Effector memory CD4-positive, alpha-beta T cell (primary cell): Measurements from ENCODE around the gene SPATA3.
A peak's percentile ranks its signal among the peaks of the same experiment; 100 is the strongest.

Experiments
- DNase-seq, 3 donors: peaks; one replicate each; pipeline ENCODE4 v3.0.0-alpha.2; 2020
- H3K27ac ChIP-seq: 2 replicates; pipeline ENCODE4 v1.7.0; 2013; ENCODE audit warnings: mild to moderate bottlenecking, low read length, moderate library complexity; ENCODE audit not compliant: insufficient read depth, poor library complexity, severe bottlenecking
- H3K27me3 ChIP-seq: replicated peaks from 2 replicates; pipeline ENCODE4 v1.7.0; 2013; ENCODE audit warnings: mild to moderate bottlenecking, low read length; ENCODE audit not compliant: insufficient read depth, control insufficient read depth, poor library complexity, severe bottlenecking
- H3K36me3 ChIP-seq: 2 replicates; pipeline ENCODE4 v1.7.0; 2013; ENCODE audit warnings: mild to moderate bottlenecking, low read length, moderate library complexity; ENCODE audit not compliant: control insufficient read depth, insufficient read depth
- H3K4me1 ChIP-seq: 2 replicates; pipeline ENCODE4 v1.7.0; 2013; ENCODE audit warnings: low read length, mild to moderate bottlenecking; ENCODE audit not compliant: control insufficient read depth, insufficient read depth, poor library complexity, severe bottlenecking
- H3K4me3 ChIP-seq: 2 replicates; pipeline ENCODE4 v1.7.0; 2013; ENCODE audit warnings: low read length, low read depth, mild to moderate bottlenecking; ENCODE audit not compliant: insufficient read depth, poor library complexity, severe bottlenecking
- H3K9me3 ChIP-seq: 2 replicates; pipeline ENCODE4 v1.7.0; 2013; ENCODE audit warnings: mild to moderate bottlenecking, low read length, moderate library complexity; ENCODE audit not compliant: control insufficient read depth

Gene SPATA3

GRCh38 chr2:231057590-231057989 lies 61.7 kb downstream of the SPATA3 start:
- peak overlapping the region; percentile 90 for H3K27ac ChIP-seq
- no peaks in the 10 kb centered on the region for H3K27me3 ChIP-seq
- H3K4me3 ChIP-seq, result peak overlapping the region; percentile 100
- no peaks in the 10 kb centered on the region for H3K9me3 ChIP-seq
- H3K4me1 ChIP-seq, result peaks cover 9% of the 10 kb centered on the region
- peaks cover 10% of the 10 kb centered on the region for H3K36me3 ChIP-seq
- no peak for DNase-seq
